A549 (cell line): ENCODE measurements around the gene TRPV2. TPM values are rescaled to one million over a fixed set of nuclear protein-coding genes. Genes with fewer than 3 reads are reported as not detected.

Experiments used
- ATAC-seq, 2 experiments: fragments of 200-7000 bp in 1 of 2; fragments of >200 bp in 1 of 2; cut with Nextera tagmentation in 1 of 2; cut with Tn5 transposase in 1 of 2; 3 replicates each; pipeline versions ENCODE4 v1.8.0 to v1.9.1; 2018 to 2020; ENCODE audit warnings: mild to moderate bottlenecking in 1 of 2, moderate library complexity in 1 of 2
- CTCF ChIA-PET: fragments of 300-600 bp; sonication (Branson Sonifier 250); formaldehyde crosslinking; extraction: SDS; loops from one replicate; lab custom pipeline; 2021; ENCODE audit warnings: antibody characterized with exemption, inconsistent platforms; lab: Yijun Ruan, JAX
- POLR2A ChIA-PET: fragments of 350-600 bp; formaldehyde crosslinking; extraction: SDS; loops from one replicate; lab custom pipeline; 2021; ENCODE audit warnings: antibody characterized with exemption, inconsistent platforms; lab: Yijun Ruan, JAX
- DNase-seq, 2 experiments: peaks; one replicate each; pipeline versions ENCODE4 v3.0.0 to v3.0.0-alpha.2; 2011 to 2016; ENCODE audit warnings: low read depth in 1 of 2, low spot score in 1 of 2
- FAIRE-seq: peaks from 2 replicates; lab custom pipeline; 2011; peaks lifted over from hg19 to GRCh38; lab: Jason Lieb, UNC
- H3K27ac ChIP-seq, 2 experiments: fragments of >200 bp; sonication (Bioruptor Twin); formaldehyde crosslinking; 3 replicates each; pipeline ENCODE4 v1.5.1; 2016 to 2017
- H3K4me1 ChIP-seq: fragments of >200 bp; sonication (Bioruptor Twin); formaldehyde crosslinking; 3 replicates; pipeline ENCODE4 v1.6.1; 2016
- H3K4me2 ChIP-seq: fragments of >200 bp; sonication (Bioruptor Twin); formaldehyde crosslinking; 3 replicates; pipeline ENCODE4 v1.6.1; 2016
- H3K4me3 ChIP-seq: fragments of >200 bp; sonication (Bioruptor Twin); formaldehyde crosslinking; 3 replicates; pipeline ENCODE4 v1.5.1; 2016
- H3K9me3 ChIP-seq: fragments of >200 bp; sonication (Bioruptor Twin); formaldehyde crosslinking; 3 replicates; pipeline ENCODE4 v1.6.1; 2016
- ATOH8 ChIP-seq: fragments of 250-450 bp; sonication (Bioruptor Pico); IDR thresholded peaks from 2 replicates; pipeline ENCODE4 v1.5.0; 2020; ENCODE audit warnings: low read depth, mild to moderate bottlenecking, moderate library complexity
- CTCF ChIP-seq: fragments of >200 bp; sonication (Bioruptor Twin); formaldehyde crosslinking; IDR thresholded peaks from 3 replicates; pipeline ENCODE4 v1.5.1; 2016
- E2F6 ChIP-seq: IDR thresholded peaks from 2 replicates; pipeline ENCODE4 v1.6.1; 2012; ENCODE audit warnings: low read depth, borderline replicate concordance
- EHMT2 ChIP-seq: fragments of 200-600 bp; sonication (generic); IDR thresholded peaks from 2 replicates; pipeline ENCODE4 v1.6.1; 2016; ENCODE audit warnings: antibody characterized with exemption, low read depth, mild to moderate bottlenecking, moderate library complexity
- HDAC2 ChIP-seq: fragments of 200-600 bp; sonication (generic); IDR thresholded peaks from 2 replicates; pipeline ENCODE4 v1.6.1; 2016
- HMGXB4 ChIP-seq: fragments of 250-450 bp; sonication (Bioruptor Pico); IDR thresholded peaks from 2 replicates; pipeline ENCODE4 v1.5.0; 2021; ENCODE audit warnings: mild to moderate bottlenecking, moderate library complexity, borderline replicate concordance
- MAZ ChIP-seq: fragments of 150-350 bp; IDR thresholded peaks from 2 replicates; pipeline ENCODE4 v1.6.1; 2014; ENCODE audit warnings: antibody characterized with exemption, low read depth, low read length, borderline replicate concordance
- MYC ChIP-seq: IDR thresholded peaks from 2 replicates; pipeline ENCODE4 v1.6.1; 2012; ENCODE audit warnings: mild to moderate bottlenecking, inconsistent platforms, low read length, improper control_type of control experiment, borderline replicate concordance
- NPAS2 ChIP-seq: fragments of 250-450 bp; sonication (Bioruptor Pico); IDR thresholded peaks from 2 replicates; pipeline ENCODE4 v1.8.0; 2022; ENCODE audit warnings: mild to moderate bottlenecking, moderate library complexity, borderline replicate concordance
- RNF2 ChIP-seq: fragments of 200-600 bp; sonication (generic); IDR thresholded peaks from 2 replicates; pipeline ENCODE4 v1.6.1; 2016; ENCODE audit warnings: low read depth, mild to moderate bottlenecking, antibody characterized with exemption, moderate library complexity, borderline replicate concordance
- WGBS: methylation state at CpG from one replicate; pipeline ENCODE4 v1.1.6; 2017; ENCODE audit errors: missing lambda C conversion rate; 5-methylcytosine and 5-hydroxymethylcytosine counted together
- polyA plus RNA-seq, 4 experiments: library from polyadenylated mRNA; depleted of rRNA in 3 of 4; stranded (reverse); fragments of >200 nt; fragmentation: RNase III in 1 of 4; extraction: RNeasy Plus Mini Kit Qiagen cat#74134 plus additional on column Dnase treatment in 1 of 4; gene quantifications; 2 replicates in 3 of 4; 3 replicates in 1 of 4; pipeline ENCODE4 v1.2.3, GENCODE V29; 2011 to 2017
- TF ChIP-seq, protein P1 (sequence below): fragments of 150-350 bp; IDR thresholded peaks from 2 replicates; pipeline ENCODE4 v1.6.1; 2014; ENCODE audit warnings: low read depth, mild to moderate bottlenecking, low read length

TRPV2 gene
- polyA plus RNA-seq, 2 of the 4 experiments (the other 2 are of a cell fraction), result 0.31 to 0.61 TPM

DNA sequence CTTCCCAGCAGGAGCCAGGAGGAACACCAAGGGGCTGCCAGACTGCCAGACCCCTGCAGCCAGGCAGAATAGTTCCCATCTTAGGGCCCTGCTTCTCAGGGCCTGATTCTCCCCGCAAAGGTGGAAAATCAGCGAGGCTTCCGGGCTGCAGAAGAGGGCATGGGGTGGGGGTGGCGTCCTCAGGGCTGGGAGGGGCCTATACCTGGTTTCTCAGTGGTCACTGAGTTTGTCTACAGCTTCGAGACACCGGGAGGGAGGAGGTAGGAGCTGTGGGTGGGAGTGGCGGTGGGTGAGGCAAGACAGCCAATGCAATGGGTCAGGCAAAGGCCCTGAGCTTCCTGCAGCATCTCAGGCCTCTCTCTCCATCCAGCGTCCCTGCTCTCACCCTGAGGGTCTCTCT, 62.3 kb downstream of the TRPV2 start:
- DNase-seq (no peak), ATAC-seq (peak in 1 of 2 experiments; percentile 11; a peak in 4 of 6 replicates), FAIRE-seq (no peak)
- H3K4me3 ChIP-seq, result no peak overlapping the region
- WGBS, result 83% methylated on average over 7 of the region's 8 CpGs
- ChIA-PET POLR2A (interaction anchor here (1.0 to 3.0 kb wide), 3 partner anchors 14 to 58 kb away, joined by 4 to 9 read pairs (median 5); partner anchors contain the start of gene LRRC75A), CTCF (interaction anchor here (1.0 to 6.6 kb wide), 6 partner anchors 25 to 113 kb away, joined by 3 to 47 read pairs (median 6); no protein-coding TSS in a partner anchor)
- TF ChIP-seq HDAC2 (no peak), MYC (no peak), E2F6 (no peak), NPAS2 (CRISPR knock-in tag) (no peak)
- peak overlapping the region; percentile 69 to 89 for H3K27ac ChIP-seq
- peaks cover 12% of the 10 kb centered on the region for H3K4me1 ChIP-seq
- peak overlapping the region; percentile 57 for H3K4me2 ChIP-seq
- H3K9me3 ChIP-seq, result no peaks in the 10 kb centered on the region

DNA sequence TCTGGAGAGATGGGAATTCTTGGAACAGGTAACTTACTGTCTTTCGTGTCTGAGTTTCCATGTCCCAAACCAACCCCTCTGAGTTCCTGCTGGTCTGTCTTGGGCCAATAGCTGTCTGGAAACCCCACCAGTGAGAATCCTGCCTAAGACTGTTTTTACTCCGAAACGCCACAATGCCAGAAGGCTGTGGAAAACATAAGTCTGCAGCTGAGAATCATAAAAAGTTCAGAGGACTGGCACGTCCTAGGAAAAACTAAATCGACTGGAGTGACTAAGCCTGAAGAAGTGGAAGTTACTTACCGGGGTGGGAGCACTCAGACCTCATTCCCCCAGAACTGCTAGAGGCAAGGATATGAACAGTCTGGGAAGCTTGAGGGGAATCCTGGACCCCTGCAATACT, 63.3 kb downstream of the TRPV2 start:
- POLR2A ChIA-PET, result interaction anchor here (1.5 kb wide), 1 partner anchor 40 kb away, joined by 5 read pairs; no protein-coding TSS in a partner anchor
- ATAC-seq (no peak), DNase-seq (no peak), FAIRE-seq (no peak)
- no peak for TF ChIP-seq EHMT2
- TF ChIP-seq, protein P1, sequence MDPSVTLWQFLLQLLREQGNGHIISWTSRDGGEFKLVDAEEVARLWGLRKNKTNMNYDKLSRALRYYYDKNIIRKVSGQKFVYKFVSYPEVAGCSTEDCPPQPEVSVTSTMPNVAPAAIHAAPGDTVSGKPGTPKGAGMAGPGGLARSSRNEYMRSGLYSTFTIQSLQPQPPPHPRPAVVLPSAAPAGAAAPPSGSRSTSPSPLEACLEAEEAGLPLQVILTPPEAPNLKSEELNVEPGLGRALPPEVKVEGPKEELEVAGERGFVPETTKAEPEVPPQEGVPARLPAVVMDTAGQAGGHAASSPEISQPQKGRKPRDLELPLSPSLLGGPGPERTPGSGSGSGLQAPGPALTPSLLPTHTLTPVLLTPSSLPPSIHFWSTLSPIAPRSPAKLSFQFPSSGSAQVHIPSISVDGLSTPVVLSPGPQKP, result no peak
- H3K9me3 ChIP-seq, result no peaks in the 10 kb centered on the region
- 92% methylated on average over 6 of the region's 6 CpGs for WGBS
- H3K4me2 ChIP-seq, result no peak overlapping the region
- CTCF ChIA-PET, result interaction anchor here (1.0 to 6.6 kb wide), 6 partner anchors 14 to 43 kb away, joined by 3 to 47 read pairs (median 6); no protein-coding TSS in a partner anchor
- peaks cover 12% of the 10 kb centered on the region for H3K4me1 ChIP-seq
- no peak overlapping the region for H3K4me3 ChIP-seq
- peak overlapping the region in 1 of 2 experiments; percentile 11; a peak in 1 of 6 replicates for H3K27ac ChIP-seq

GRCh38 chr17:16479264-16479663, 63.9 kb downstream of the TRPV2 start:
- Histone ChIP-seq H3K4me2 (no peak overlapping the region), H3K4me1 (peaks cover 12% of the 10 kb centered on the region)
- DNase-seq, result no peak
- TF ChIP-seq HMGXB4, result no peak
- TF ChIP-seq MAZ, result no peak
- no peak for TF ChIP-seq RNF2
- no peak for TF ChIP-seq CTCF
- no peak for TF ChIP-seq ATOH8
- TF ChIP-seq, all 56 proteins: peak for 0
- no peak overlapping the region for H3K27ac ChIP-seq
- no peak overlapping the region for H3K4me3 ChIP-seq
- no peaks in the 10 kb centered on the region for H3K9me3 ChIP-seq
- no peak for ATAC-seq
- no peak for FAIRE-seq
- ChIA-PET CTCF (interaction anchor here (1.0 to 6.6 kb wide), 8 partner anchors 9 to 42 kb away, joined by 3 to 47 read pairs (median 6); no protein-coding TSS in a partner anchor), POLR2A (interaction anchor here (1.5 kb wide), 1 partner anchor 41 kb away, joined by 5 read pairs; no protein-coding TSS in a partner anchor)
- WGBS, result 95% methylated on average over 2 of the region's 2 CpGs
